Fibroblast of lung (primary cell): ENCODE data around the gene RPL23.

ENCODE experiments used
- CTCF ChIP-seq, 2 donors: IDR thresholded peaks in 1 of 2; conservative IDR thresholded peaks in 1 of 2; 1 replicate in 1 of 2; 2 replicates in 1 of 2; pipeline ENCODE4 v1.5.1; 2011 to 2012; ENCODE audit warnings: low read length in 2 of 2, control low read depth in 1 of 2, inconsistent platforms in 1 of 2, low read depth in 1 of 2, mild to moderate bottlenecking in 1 of 2
- EZH2 ChIP-seq: IDR thresholded peaks from 2 replicates; pipeline ENCODE4 v1.5.1; 2012; ENCODE audit warnings: low read length, control low read depth, mild to moderate bottlenecking; ENCODE audit errors: missing control alignments

- TF ChIP-seq CTCF (conservative IDR thresholded peaks at IDR 0.05 in 1 of 2, IDR thresholded peaks at IDR 0.05 in 1 of 2; ENCODE audit: low read depth in 1 of 2, low read length in 2 of 2) (no peak), EZH2 (no peak)
Measured at GRCh38 chr17:38857271-38857670, 3.8 kb upstream of the RPL23 start.
